ENCODE measurements around the gene HES7.

The HES7 gene

GRCh38 chr17:8081876-8082275 is 42.0 kb downstream of the HES7 start:
- TF ChIP-seq CTCF (IDR thresholded peaks at IDR 0.05; ENCODE audit: borderline replicate concordance, extremely low read depth, low read length, poor library complexity, severe bottlenecking): no peak
- TF ChIP-seq EZH2 (IDR thresholded peaks at IDR 0.05; ENCODE audit: borderline replicate concordance, low read depth, low read length, severe bottlenecking): no peak
- DNase-seq (no peak), ATAC-seq (ENCODE audit: insufficient read depth, low read depth) (no peak)
- Histone ChIP-seq H3K27me3 (ENCODE audit: insufficient read depth, low read length, poor library complexity) (peaks cover 17% of the 10 kb centered on the region), H4K20me1 (ENCODE audit: insufficient read depth, low read length) (no peaks in the 10 kb centered on the region), H3K4me1 (ENCODE audit: insufficient read depth, low read length) (peaks cover 16% of the 10 kb centered on the region), H3K79me2 (ENCODE audit: insufficient read depth, low read length) (no peaks in the 10 kb centered on the region), H3K4me3 (ENCODE audit: low read depth in 1 of 2, low read length in 2 of 2) (no peak overlapping the region), H3K9me3 (ENCODE audit: insufficient read depth, low read length, severe bottlenecking) (no peaks in the 10 kb centered on the region), H3K36me3 (ENCODE audit: insufficient read depth, low read length) (no peaks in the 10 kb centered on the region), H3K9ac (ENCODE audit: low read depth, low read length) (no peak overlapping the region), H2AFZ (ENCODE audit: low read depth, low read length) (no peak overlapping the region), H3K4me2 (ENCODE audit: insufficient read depth, low read length) (no peak overlapping the region), H3K27ac (ENCODE audit: low read length) (no peak overlapping the region)

GRCh38 chr17:8080799-8081219 is 43.1 kb downstream of the HES7 start:
- H3K9ac ChIP-seq (ENCODE audit: low read depth, low read length): no peak overlapping the region
- H3K4me2 ChIP-seq (ENCODE audit: insufficient read depth, low read length): 0 out of 2 replicates have a peak overlapping the region, but pooled peaks have one; percentile 92
- no peaks in the 10 kb centered on the region for H3K36me3 ChIP-seq (ENCODE audit: insufficient read depth, low read length)
- no peak for DNase-seq
- TF ChIP-seq CTCF (IDR thresholded peaks at IDR 0.05; ENCODE audit: borderline replicate concordance, extremely low read depth, low read length, poor library complexity, severe bottlenecking): no peak
- TF ChIP-seq EZH2 (IDR thresholded peaks at IDR 0.05; ENCODE audit: borderline replicate concordance, low read depth, low read length, severe bottlenecking): no peak
- no peak overlapping the region for H3K4me3 ChIP-seq (ENCODE audit: low read depth in 1 of 2, low read length in 2 of 2)
- H4K20me1 ChIP-seq (ENCODE audit: insufficient read depth, low read length): no peaks in the 10 kb centered on the region
- no peak for ATAC-seq (ENCODE audit: insufficient read depth, low read depth)
- no peak overlapping the region for H3K27ac ChIP-seq (ENCODE audit: low read length)
- H3K27me3 ChIP-seq (ENCODE audit: insufficient read depth, low read length, poor library complexity): peaks cover 14% of the 10 kb centered on the region
- H3K79me2 ChIP-seq (ENCODE audit: insufficient read depth, low read length): no peaks in the 10 kb centered on the region
- no peak overlapping the region for H2AFZ ChIP-seq (ENCODE audit: low read depth, low read length)
- no peaks in the 10 kb centered on the region for H3K9me3 ChIP-seq (ENCODE audit: insufficient read depth, low read length, severe bottlenecking)
- peaks cover 16% of the 10 kb centered on the region for H3K4me1 ChIP-seq (ENCODE audit: insufficient read depth, low read length)

GRCh38 chr17:8080208-8080798 is 43.6 kb downstream of the HES7 start:
- Histone ChIP-seq H3K9me3 (ENCODE audit: insufficient read depth, low read length, severe bottlenecking) (no peaks in the 10 kb centered on the region), H3K79me2 (ENCODE audit: insufficient read depth, low read length) (no peaks in the 10 kb centered on the region), H3K4me3 (ENCODE audit: low read depth in 1 of 2, low read length in 2 of 2) (peak overlapping the region in 1 of 2 experiments; percentile 61; a peak in 2 of 4 replicates), H3K27me3 (ENCODE audit: insufficient read depth, low read length, poor library complexity) (peaks cover 19% of the 10 kb centered on the region), H3K4me2 (ENCODE audit: insufficient read depth, low read length) (peak overlapping the region; percentile 92), H3K27ac (ENCODE audit: low read length) (no peak overlapping the region), H2AFZ (ENCODE audit: low read depth, low read length) (peak overlapping the region; percentile 66), H3K4me1 (ENCODE audit: insufficient read depth, low read length) (peaks cover 16% of the 10 kb centered on the region), H4K20me1 (ENCODE audit: insufficient read depth, low read length) (no peaks in the 10 kb centered on the region), H3K9ac (ENCODE audit: low read depth, low read length) (peak overlapping the region; percentile 55), H3K36me3 (ENCODE audit: insufficient read depth, low read length) (no peaks in the 10 kb centered on the region)
- TF ChIP-seq EZH2 (IDR thresholded peaks at IDR 0.05; ENCODE audit: borderline replicate concordance, low read depth, low read length, severe bottlenecking) (no peak), CTCF (IDR thresholded peaks at IDR 0.05; ENCODE audit: borderline replicate concordance, extremely low read depth, low read length, poor library complexity, severe bottlenecking) (no peak)
- ATAC-seq (ENCODE audit: insufficient read depth, low read depth) (peak; percentile 42), DNase-seq (no peak)
